HG03460 (cell line): ENCODE measurements around the gene INHBB.
"Not testable (repeated sequence)": the region's sequence is repeated elsewhere in the genome, so short reads cannot be mapped to it uniquely, and the experiment has no call there.

Experiments
- ATAC-seq: cut with Tn5 transposase; IDR thresholded peaks from one replicate; pipeline ENCODE4 v1.9.1; 2021; ENCODE audit not compliant: unreplicated experiment

The INHBB gene

GRCh38 chr2:120376679-120377640 is 31.0 kb downstream of the INHBB start:
- no peak for ATAC-seq

- ATAC-seq, result no peak
Observed at GRCh38 chr2:120378605-120379004, 32.7 kb downstream of the INHBB start.

GRCh38 chr2:120379916-120380893 is 34.3 kb downstream of the INHBB start:
- no peak for ATAC-seq

- no peak for ATAC-seq
Observed at GRCh38 chr2:120381192-120381591, 35.3 kb downstream of the INHBB start.

- no peak for ATAC-seq
Observed at GRCh38 chr2:120381661-120382060, 35.7 kb downstream of the INHBB start.

- no peak for ATAC-seq
Observed at GRCh38 chr2:120382541-120383144, 36.7 kb downstream of the INHBB start.

GRCh38 chr2:120383191-120383590 is 37.3 kb downstream of the INHBB start:
- ATAC-seq, result no peak

GRCh38 chr2:120383631-120384340 is 37.9 kb downstream of the INHBB start:
- no peak for ATAC-seq

GRCh38 chr2:120384486-120385354 is 38.8 kb downstream of the INHBB start:
- ATAC-seq, result no peak

- no peak for ATAC-seq
Observed at GRCh38 chr2:120385355-120386127, 39.6 kb downstream of the INHBB start.

GRCh38 chr2:120388222-120389035 is 42.5 kb downstream of the INHBB start:
- ATAC-seq, result no peak

- ATAC-seq, result no peak
Observed at GRCh38 chr2:120389036-120389391, 43.1 kb downstream of the INHBB start.

GRCh38 chr2:120390381-120391055 is 44.6 kb downstream of the INHBB start:
- no peak for ATAC-seq

- ATAC-seq, result not testable (repeated sequence)
Observed at GRCh38 chr2:120391382-120391781, 45.4 kb downstream of the INHBB start.

GRCh38 chr2:120391911-120392665 is 46.2 kb downstream of the INHBB start:
- ATAC-seq, result no peak

GRCh38 chr2:120392923-120393322 is 47.0 kb downstream of the INHBB start:
- no peak for ATAC-seq

- ATAC-seq, result no peak
Observed at GRCh38 chr2:120393456-120393855, 47.5 kb downstream of the INHBB start.
